Astrocyte (in vitro differentiated cells and primary cell): ENCODE measurements around the gene ATP5PO. TPM values are rescaled to one million over a fixed set of nuclear protein-coding genes. Genes with fewer than 3 reads are reported as not detected.

ENCODE experiments used
- DNase-seq: peaks from one replicate; pipeline ENCODE4 v3.0.0-alpha.2; 2010; ENCODE audit warnings: low read depth
- FAIRE-seq: peaks from 2 replicates; lab custom pipeline; 2011; peaks lifted over from hg19 to GRCh38; lab: Jason Lieb, UNC
- H2AFZ ChIP-seq: 2 replicates; pipeline ENCODE4 v1.6.0; 2012; ENCODE audit warnings: low read depth, low read length, inconsistent platforms
- H3K27ac ChIP-seq: 2 replicates; pipeline ENCODE4 v1.5.1; 2011; ENCODE audit warnings: low read depth, low read length, inconsistent platforms
- H3K27me3 ChIP-seq: 2 replicates; pipeline ENCODE4 v1.6.0; 2011; ENCODE audit warnings: low read length, inconsistent platforms; ENCODE audit not compliant: insufficient read depth
- H3K36me3 ChIP-seq: 2 replicates; pipeline ENCODE4 v1.5.1; 2011; ENCODE audit warnings: low read length, inconsistent platforms; ENCODE audit not compliant: insufficient read depth
- H3K4me1 ChIP-seq: 2 replicates; pipeline ENCODE4 v1.5.1; 2011; ENCODE audit warnings: low read length, inconsistent platforms; ENCODE audit not compliant: insufficient read depth
- H3K4me2 ChIP-seq: 2 replicates; pipeline ENCODE4 v1.6.0; 2012; ENCODE audit warnings: low read length, inconsistent platforms
- H3K4me3 ChIP-seq: 2 replicates; pipeline ENCODE4 v1.5.1; 2011; ENCODE audit warnings: low read depth, mild to moderate bottlenecking, low read length, inconsistent platforms; ENCODE audit not compliant: insufficient read depth
- H3K79me2 ChIP-seq: 2 replicates; pipeline ENCODE4 v1.6.0; 2012; ENCODE audit warnings: mild to moderate bottlenecking, low read length, inconsistent platforms; ENCODE audit not compliant: insufficient read depth
- H3K9ac ChIP-seq: 2 replicates; pipeline ENCODE4 v1.6.0; 2012; ENCODE audit warnings: mild to moderate bottlenecking, low read length, inconsistent platforms
- H3K9me3 ChIP-seq: 2 replicates; pipeline ENCODE4 v1.5.1; 2012; ENCODE audit warnings: low read depth, mild to moderate bottlenecking, low read length, inconsistent platforms; ENCODE audit not compliant: insufficient read depth
- H4K20me1 ChIP-seq: 2 replicates; pipeline ENCODE4 v1.6.0; 2012; ENCODE audit warnings: low read length, inconsistent platforms; ENCODE audit not compliant: insufficient read depth
- H3K27ac Mint-ChIP-seq: one replicate; pipeline ENCODE4 v1.8.0; 2021; ENCODE audit warnings: mild to moderate bottlenecking, mixed read lengths; ENCODE audit not compliant: unreplicated experiment
- H3K27me3 Mint-ChIP-seq: one replicate; pipeline ENCODE4 v1.8.0; 2021; ENCODE audit warnings: low read depth, mixed read lengths; ENCODE audit not compliant: unreplicated experiment
- H3K36me3 Mint-ChIP-seq: one replicate; pipeline ENCODE4 v1.8.0; 2021; ENCODE audit warnings: low read depth, mixed read lengths; ENCODE audit not compliant: unreplicated experiment
- H3K4me1 Mint-ChIP-seq: one replicate; pipeline ENCODE4 v1.8.0; 2021; ENCODE audit warnings: low read depth, mixed read lengths; ENCODE audit not compliant: unreplicated experiment
- H3K4me3 Mint-ChIP-seq: one replicate; pipeline ENCODE4 v1.8.0; 2021; ENCODE audit warnings: mild to moderate bottlenecking, moderate library complexity, mixed read lengths; ENCODE audit not compliant: unreplicated experiment
- H3K9me3 Mint-ChIP-seq: one replicate; pipeline ENCODE4 v1.8.0; 2021; ENCODE audit warnings: mild to moderate bottlenecking, mixed read lengths; ENCODE audit not compliant: unreplicated experiment
- CTCF ChIP-seq: IDR thresholded peaks from 2 replicates; pipeline ENCODE4 v1.5.1; 2011; ENCODE audit warnings: low read depth, mild to moderate bottlenecking, inconsistent platforms, low read length, moderate library complexity; ENCODE audit not compliant: insufficient read depth
- EZH2 ChIP-seq: IDR thresholded peaks from 2 replicates; pipeline ENCODE4 v1.6.1; 2012; ENCODE audit warnings: mild to moderate bottlenecking, low read length, inconsistent platforms; ENCODE audit not compliant: insufficient read depth
- total RNA-seq: library from RNA; stranded (reverse); gene quantifications from 2 replicates; pipeline ENCODE4 v1.2.1, GENCODE V29; 2021

Gene ATP5PO
- total RNA-seq, 1 donor from 2014 or later = 171 TPM

- Mint-ChIP-seq H3K9me3 (no peaks in the 10 kb centered on the region), H3K27ac (no peak overlapping the region), H3K4me1 (peaks cover 2% of the 10 kb centered on the region), H3K4me3 (no peak overlapping the region), H3K27me3 (no peaks in the 10 kb centered on the region), H3K36me3 (peaks cover 17% of the 10 kb centered on the region)
- no peak for DNase-seq
- Histone ChIP-seq H3K9me3 (no peaks in the 10 kb centered on the region), H2AFZ (no peak overlapping the region), H4K20me1 (peaks cover 20% of the 10 kb centered on the region), H3K27ac (no peak overlapping the region), H3K4me2 (no peak overlapping the region), H3K4me3 (no peak overlapping the region), H3K9ac (no peak overlapping the region), H3K4me1 (no peaks in the 10 kb centered on the region), H3K27me3 (no peaks in the 10 kb centered on the region), H3K79me2 (peaks cover 23% of the 10 kb centered on the region), H3K36me3 (peaks cover 68% of the 10 kb centered on the region)
- no peak for TF ChIP-seq EZH2
- no peak for TF ChIP-seq CTCF
- no peak for FAIRE-seq
Observed at GRCh38 chr21:33908760-33909159, 6.8 kb downstream of the ATP5PO start.

GRCh38 chr21:33904041-33904440 is 11.6 kb downstream of the ATP5PO start:
- H3K4me3 Mint-ChIP-seq = no peak overlapping the region
- H3K9me3 Mint-ChIP-seq = no peaks in the 10 kb centered on the region
- TF ChIP-seq CTCF = no peak
- TF ChIP-seq EZH2 = no peak
- Histone ChIP-seq H3K4me2 (no peak overlapping the region), H3K27me3 (no peaks in the 10 kb centered on the region), H3K36me3 (peaks cover 36% of the 10 kb centered on the region), H4K20me1 (peaks cover 9% of the 10 kb centered on the region), H3K9ac (no peak overlapping the region), H3K4me3 (no peak overlapping the region), H3K79me2 (peaks cover 4% of the 10 kb centered on the region), H3K4me1 (peaks cover 3% of the 10 kb centered on the region), H3K9me3 (no peaks in the 10 kb centered on the region), H3K27ac (no peak overlapping the region), H2AFZ (no peak overlapping the region)
- H3K36me3 Mint-ChIP-seq = peaks cover 12% of the 10 kb centered on the region
- no peak overlapping the region for H3K27ac Mint-ChIP-seq
- no peak for FAIRE-seq
- DNase-seq = no peak
- no peaks in the 10 kb centered on the region for H3K27me3 Mint-ChIP-seq
- H3K4me1 Mint-ChIP-seq = peaks cover 6% of the 10 kb centered on the region

- Histone ChIP-seq H3K9me3 (no peaks in the 10 kb centered on the region), H3K4me3 (no peak overlapping the region), H3K36me3 (peaks cover 21% of the 10 kb centered on the region), H3K4me2 (no peak overlapping the region), H3K27ac (no peak overlapping the region), H2AFZ (no peak overlapping the region), H3K9ac (no peak overlapping the region), H3K27me3 (no peaks in the 10 kb centered on the region), H3K79me2 (no peaks in the 10 kb centered on the region), H3K4me1 (peaks cover 12% of the 10 kb centered on the region), H4K20me1 (peaks cover 4% of the 10 kb centered on the region)
- no peak overlapping the region for H3K4me3 Mint-ChIP-seq
- H3K27me3 Mint-ChIP-seq = no peaks in the 10 kb centered on the region
- DNase-seq (no peak), FAIRE-seq (no peak)
- H3K36me3 Mint-ChIP-seq = peaks cover 11% of the 10 kb centered on the region
- no peaks in the 10 kb centered on the region for H3K9me3 Mint-ChIP-seq
- H3K4me1 Mint-ChIP-seq = peaks cover 11% of the 10 kb centered on the region
- H3K27ac Mint-ChIP-seq = no peak overlapping the region
- TF ChIP-seq EZH2 = no peak
- TF ChIP-seq CTCF = no peak
Observed at GRCh38 chr21:33902349-33902748, 13.3 kb downstream of the ATP5PO start.
